CD4-positive, alpha-beta T cell treated with Interleukin-17A for 1 hour (primary cell): Measurements from ENCODE around the gene ZBTB3.
"Not testable (repeated sequence)": the region's sequence is repeated elsewhere in the genome, so short reads cannot be mapped to it uniquely, and the experiment has no call there.

ENCODE experiments used
- DNase-seq: peaks from one replicate; pipeline ENCODE4 v3.0.0-alpha.2; 2020

ZBTB3 gene

GRCh38 chr11:62713343-62713742 lies 40.6 kb downstream of the ZBTB3 start:
- no peak for DNase-seq

GRCh38 chr11:62712861-62713260 lies 41.1 kb downstream of the ZBTB3 start:
- no peak for DNase-seq

GRCh38 chr11:62712276-62712812 lies 41.6 kb downstream of the ZBTB3 start:
- DNase-seq = no peak

- DNase-seq = no peak
Observed at GRCh38 chr11:62710001-62710345, 44.0 kb downstream of the ZBTB3 start.

- DNase-seq = peak; percentile 99
Observed at GRCh38 chr11:62709247-62710000, 44.5 kb downstream of the ZBTB3 start.

DNA sequence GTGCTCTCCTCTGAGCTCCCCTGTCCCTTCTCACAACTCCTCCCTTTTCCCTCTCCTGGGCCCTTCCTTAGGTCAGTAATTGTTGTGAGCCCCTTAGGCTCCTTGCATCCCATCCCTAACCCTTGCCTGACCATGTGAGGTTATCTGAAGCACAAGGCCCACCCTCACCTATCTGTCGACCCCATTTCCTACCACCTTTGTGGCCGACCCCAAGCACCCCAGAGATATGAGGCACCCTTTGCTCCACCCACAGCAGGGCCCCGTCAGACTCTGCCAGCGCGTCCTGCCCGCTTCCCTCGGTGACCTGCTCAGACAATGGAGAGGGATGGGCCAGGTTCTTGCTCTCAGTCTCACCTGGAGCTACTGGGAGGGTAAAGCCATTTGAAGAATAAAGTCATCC lies 45.2 kb downstream of the ZBTB3 start:
- peak; percentile 63 for DNase-seq

DNA sequence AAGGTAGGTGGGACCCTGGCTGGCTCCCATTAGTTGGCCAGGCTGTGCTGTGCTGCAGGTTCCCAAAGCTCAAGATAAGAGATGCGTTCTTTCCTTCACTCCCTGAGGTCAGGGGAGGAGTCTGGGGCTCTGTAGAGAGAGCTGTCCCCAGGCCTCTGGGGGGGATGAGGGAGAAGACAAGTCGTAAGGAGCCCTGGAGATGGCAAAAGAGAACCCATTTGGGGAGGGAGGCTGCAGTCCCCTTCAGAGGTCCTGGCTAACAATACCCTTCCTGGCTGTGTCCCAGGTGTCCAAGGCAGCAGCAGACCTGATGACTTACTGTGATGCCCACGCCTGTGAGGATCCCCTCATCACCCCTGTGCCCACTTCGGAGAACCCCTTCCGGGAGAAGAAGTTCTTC lies 45.6 kb downstream of the ZBTB3 start:
- DNase-seq = no peak

DNA sequence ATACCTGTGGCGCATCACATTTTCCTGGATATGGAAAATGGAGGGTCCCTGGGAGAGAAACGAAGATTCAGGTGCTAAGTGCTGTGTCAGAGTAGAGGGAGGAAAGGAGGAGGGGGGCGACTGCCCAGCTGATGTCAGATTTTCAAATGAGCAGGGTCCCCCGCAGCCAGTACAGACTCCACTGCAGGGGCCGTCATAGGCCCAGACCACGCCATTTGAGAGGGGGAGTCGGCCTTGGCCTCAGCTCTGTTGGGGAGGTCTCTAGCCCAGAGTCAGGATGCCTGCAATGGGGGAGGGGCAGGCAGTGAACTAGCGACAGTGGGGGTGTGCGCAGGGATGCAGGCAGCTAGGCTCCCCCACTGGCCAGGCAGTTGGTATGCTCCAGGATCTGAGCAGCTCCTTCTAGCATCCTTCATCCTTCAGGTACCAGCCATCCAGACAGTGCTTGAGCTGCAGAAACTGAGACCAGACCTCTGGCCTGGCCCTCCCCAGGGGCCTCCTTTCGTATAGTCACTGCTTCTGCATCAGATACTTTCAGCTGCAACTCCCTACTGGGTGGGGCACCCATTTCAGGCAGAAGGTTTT lies 46.6 kb downstream of the ZBTB3 start, which contains the start of the genes BSCL2 and GNG3:
Gene BSCL2 (minus strand): TSS at position 148 of the 585 bp plus-strand sequence. CDS start 229 bp downstream, outside the sequence.
Gene GNG3 (plus strand): TSS at position 400 of the 585 bp plus-strand sequence. CDS start 620 bp downstream, outside the sequence.
- no peak for DNase-seq

DNA sequence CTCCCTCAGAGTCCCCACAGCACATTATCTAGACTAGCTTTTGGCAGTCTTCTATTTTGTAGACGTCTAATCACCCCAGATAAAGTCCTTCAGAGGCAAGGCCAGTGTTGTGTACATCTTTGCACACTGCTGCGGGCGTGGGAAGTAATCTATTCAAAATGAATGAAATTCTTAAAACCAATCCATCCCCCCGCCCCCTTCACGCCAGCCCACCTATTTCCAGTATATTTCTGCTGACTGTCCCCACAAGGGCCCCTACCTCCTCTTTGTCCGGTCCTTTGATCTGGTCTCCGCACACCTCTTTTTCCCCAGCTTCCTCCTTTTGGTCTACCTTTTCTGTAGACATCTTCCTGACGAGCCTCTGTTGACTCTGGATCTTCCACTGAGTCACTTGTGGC lies 47.1 kb downstream of the ZBTB3 start:
- no peak for DNase-seq

DNA sequence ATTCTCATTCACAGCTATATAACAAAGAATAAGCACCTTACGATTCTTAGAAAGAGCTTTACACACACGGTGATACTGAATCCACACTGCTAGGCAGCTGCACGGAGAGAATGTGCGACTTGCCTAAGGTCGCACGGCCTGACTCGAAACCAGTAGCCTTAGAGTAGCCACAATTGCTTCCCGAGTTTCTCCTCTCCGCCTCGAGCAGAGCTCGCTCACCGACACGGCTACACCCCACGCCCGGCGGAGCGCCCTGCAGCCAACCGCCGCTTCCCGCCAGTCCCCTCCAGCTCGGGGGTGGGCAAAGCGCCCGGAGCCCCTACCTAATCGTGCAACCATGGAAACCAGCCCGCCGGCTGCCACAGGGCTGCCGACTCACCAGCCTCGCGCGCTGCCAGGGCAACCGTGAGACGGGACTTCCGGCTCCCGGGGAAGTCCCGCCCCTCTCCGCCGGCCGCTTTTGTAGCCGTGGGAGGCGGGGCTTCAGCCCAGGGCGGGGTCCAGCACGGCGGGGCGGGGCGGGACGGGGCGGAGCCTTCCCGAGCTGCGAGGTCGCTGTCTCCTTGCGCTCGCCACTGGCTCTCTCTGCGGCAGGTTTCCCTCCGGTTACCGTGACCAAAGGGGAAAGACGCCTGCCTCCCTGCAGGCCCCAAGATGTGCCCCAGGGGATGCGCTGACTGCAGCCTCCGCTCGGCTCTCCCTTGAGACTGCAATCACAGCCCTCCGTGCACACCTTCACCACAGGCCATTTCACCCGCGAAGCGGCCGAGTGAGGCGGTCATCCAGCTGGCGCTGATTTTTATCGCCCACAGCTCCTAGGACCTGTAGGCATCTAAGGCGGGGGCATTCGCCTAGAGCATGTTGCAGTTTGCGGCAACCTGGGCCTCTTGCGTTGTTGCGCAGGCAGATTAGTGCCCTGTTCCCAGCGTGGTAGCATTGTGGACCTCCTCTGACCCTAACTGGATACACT lies 47.8 kb downstream of the ZBTB3 start:
- peak; percentile 94 for DNase-seq

- DNase-seq = no peak
Observed at GRCh38 chr11:62705413-62705812, 48.5 kb downstream of the ZBTB3 start.

DNA sequence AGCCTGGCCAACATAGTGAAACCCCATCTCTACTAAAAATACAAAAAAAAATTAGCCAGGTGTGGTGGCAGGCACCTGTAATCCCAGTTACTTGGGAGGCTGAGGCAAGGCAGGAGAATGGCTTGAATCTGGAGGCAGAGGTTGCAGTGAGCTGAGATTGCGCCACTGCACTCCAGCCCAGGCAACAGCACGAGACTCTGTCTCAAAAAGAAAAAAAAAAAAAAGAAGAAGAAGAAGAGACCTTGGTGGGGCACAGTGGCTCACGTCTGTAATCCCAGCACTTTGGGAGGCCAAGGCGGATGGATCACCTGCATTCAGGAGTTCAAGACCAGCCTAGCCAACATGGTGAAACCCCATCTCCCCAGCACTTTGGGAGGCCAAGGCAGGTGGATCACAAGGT lies 50.0 kb downstream of the ZBTB3 start:
- DNase-seq = not testable (repeated sequence)

DNA sequence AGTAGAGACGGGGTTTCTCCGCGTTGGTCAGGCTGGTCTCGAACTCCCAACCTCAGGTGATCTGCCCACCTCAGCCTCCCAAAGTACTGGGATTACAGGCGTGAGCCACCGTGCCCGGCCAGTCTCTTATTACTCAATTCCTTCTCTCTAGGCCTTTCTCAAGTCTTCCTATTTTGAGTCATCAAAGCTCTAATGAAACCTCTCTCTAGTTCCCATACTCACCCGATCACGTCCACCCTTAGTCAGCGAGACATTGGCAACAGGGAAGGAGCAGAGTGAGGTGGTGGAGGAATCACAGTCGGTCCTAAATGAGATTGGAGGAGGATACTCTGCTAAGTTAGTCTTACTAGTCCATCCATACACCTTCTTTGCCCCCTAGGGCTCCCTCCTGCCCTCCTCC lies 51.7 kb downstream of the ZBTB3 start:
- DNase-seq = no peak
